HG02678 (cell line): ENCODE data around the gene LRIT2.
A peak's percentile ranks its signal among the peaks of the same experiment; 100 is the strongest.

ENCODE experiments used
- ATAC-seq: cut with Tn5 transposase; IDR thresholded peaks from one replicate; pipeline ENCODE4 v1.9.1; 2021; ENCODE audit warnings: mild to moderate bottlenecking, moderate library complexity; ENCODE audit not compliant: unreplicated experiment

The LRIT2 gene

DNA sequence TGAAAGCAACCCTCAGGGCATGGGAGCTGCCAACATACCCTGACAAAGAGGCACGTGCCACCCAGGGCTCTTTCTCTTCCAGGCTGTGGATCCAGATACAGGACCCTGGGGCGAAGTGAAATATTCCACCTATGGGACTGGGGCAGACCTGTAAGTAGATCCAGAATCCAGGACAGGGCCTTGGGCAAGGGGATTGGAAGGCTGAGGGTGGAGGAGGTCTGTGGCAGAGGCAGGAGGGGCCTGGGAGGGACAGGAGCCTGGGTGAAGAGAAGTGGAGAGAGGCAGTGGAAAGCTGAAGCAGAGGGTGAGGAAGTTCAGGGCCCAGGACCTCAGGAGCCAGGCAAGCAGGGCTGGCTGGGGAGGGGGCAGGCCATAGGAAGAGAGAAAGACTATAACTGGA, 13.8 kb downstream of the LRIT2 start:
- ATAC-seq = no peak

DNA sequence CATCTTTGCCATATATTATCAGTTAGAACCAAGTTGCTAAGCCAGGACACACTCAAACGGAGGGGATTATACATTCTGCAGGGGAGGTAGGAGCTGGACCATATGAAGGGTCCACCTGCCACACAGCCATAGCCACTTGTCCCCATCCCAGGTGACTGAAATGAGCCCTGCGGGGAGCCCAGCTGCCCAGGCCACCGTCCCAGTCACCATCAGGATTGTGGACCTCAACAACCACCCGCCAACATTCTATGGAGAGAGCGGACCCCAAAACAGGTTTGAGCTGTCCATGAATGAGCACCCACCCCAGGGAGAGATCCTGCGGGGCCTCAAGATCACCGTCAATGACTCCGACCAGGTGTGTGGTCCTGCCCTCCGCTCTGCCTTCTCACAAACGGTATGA, 17.3 kb downstream of the LRIT2 start:
- ATAC-seq = no peak

- no peak for ATAC-seq
These were observed 19.4 kb downstream of the LRIT2 start for GRCh38 chr10:84205853-84206525.

DNA sequence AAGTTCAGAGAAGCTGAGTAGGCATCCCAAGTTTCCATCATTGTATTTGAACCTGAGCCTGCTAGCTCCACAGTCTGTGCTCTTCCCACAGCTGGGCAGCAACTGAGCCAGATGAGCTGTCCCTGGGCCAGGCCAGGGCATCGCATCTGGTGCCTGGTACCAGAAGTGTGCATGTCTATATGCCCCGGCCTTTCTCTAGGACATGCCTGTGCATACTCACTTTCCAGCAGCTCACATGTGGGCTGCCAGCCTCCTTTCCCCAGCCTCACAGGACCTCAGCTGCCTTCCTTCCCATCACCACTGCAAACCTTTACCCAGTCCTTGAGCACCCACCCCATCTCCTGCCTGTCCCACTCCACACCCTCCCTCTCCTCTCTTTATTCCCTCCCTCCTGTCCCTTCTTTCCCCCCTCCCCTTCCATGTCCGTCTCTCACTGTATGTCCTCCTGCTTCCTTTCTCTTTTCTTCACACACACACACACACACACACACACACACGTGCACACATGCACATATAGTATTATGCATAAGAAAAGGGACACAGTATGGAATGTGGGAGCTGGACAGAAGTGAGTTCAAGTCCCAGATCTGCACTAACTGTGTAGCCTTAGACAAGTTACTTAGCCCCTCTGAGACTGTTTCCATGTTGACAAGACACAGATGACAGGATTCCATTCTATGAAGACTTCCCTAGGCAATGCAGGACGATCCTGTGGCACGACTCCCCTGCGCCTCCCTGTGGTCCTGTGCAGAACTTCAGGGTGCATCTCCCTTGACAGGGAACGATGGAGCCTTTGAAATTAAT, 20.1 kb downstream of the LRIT2 start:
- ATAC-seq = peak; percentile 87

GRCh38 chr10:84204610-84205009, 20.7 kb downstream of the LRIT2 start:
- ATAC-seq = no peak

GRCh38 chr10:84204122-84204521, 21.2 kb downstream of the LRIT2 start:
- peak; percentile 59 for ATAC-seq

DNA sequence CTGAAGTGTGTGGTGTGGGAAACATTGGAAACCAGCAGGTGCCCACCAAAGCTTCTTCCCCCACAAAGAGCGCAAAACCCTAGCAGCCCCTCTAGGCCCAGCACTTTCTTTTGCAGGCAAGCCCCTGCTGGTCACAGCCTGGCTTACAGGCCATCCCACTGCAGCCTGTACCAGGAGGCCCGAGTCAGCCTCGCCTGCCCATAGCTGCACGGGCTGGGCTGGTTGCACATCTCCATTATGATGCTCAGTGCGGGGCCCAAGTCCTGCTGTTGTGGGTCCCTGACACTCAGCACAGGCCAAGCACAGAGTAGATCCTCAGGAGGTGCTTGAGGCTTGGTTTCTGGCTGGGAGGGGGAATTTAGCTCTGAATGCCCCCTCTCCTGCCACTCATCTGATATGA, 23.0 kb downstream of the LRIT2 start:
- no peak for ATAC-seq

- ATAC-seq = no peak
These were observed 23.7 kb downstream of the LRIT2 start for GRCh38 chr10:84201682-84202081.

GRCh38 chr10:84201244-84201606, 24.1 kb downstream of the LRIT2 start:
- no peak for ATAC-seq

- ATAC-seq = no peak
These were observed 24.7 kb downstream of the LRIT2 start for GRCh38 chr10:84200537-84201243.

GRCh38 chr10:84198206-84198915, 27.0 kb downstream of the LRIT2 start:
- ATAC-seq = no peak

- ATAC-seq = no peak
These were observed 27.7 kb downstream of the LRIT2 start for GRCh38 chr10:84197643-84198042.

GRCh38 chr10:84196941-84197340, 28.4 kb downstream of the LRIT2 start:
- ATAC-seq = no peak

- ATAC-seq = no peak
These were observed 29.3 kb downstream of the LRIT2 start for GRCh38 chr10:84196083-84196482.

DNA sequence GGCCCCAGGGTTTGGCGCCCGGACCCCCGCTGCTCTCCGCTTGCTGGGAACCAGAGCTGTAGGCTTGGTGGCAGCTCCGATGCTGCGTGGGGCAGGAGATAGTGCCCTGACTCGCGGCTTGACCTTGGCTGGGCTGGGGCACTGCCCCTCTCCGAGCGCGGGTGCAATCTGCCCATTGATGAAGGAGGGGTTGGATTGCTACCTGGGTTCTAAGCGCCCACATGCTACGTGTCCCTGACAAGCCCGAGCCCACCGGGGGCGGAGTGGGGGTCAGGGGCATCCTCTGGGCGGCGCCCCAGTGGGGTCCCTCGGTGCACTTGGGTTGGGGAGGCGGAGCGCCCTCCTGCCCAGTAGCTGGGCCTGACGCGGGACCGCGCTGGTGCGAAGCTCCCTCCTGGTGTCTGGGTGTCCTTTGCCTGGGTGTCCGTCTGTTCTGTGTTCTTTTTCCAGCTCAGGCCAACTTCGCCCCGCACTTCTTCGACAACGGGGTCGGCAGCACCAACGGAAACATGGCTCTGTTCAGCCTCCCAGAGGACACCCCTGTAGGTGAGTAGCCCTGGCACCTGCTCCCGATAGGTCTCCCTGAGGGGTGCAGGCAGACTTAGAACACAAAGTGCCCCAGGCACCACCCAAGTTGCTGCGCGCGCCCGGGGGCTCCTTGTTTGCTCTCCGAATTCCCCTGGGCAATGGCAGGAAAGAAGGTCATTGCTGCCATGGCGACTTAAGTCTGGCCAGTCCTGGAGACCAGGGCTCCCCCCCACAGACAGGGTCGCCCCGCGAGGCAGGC, 30.1 kb downstream of the LRIT2 start:
- ATAC-seq = no peak

DNA sequence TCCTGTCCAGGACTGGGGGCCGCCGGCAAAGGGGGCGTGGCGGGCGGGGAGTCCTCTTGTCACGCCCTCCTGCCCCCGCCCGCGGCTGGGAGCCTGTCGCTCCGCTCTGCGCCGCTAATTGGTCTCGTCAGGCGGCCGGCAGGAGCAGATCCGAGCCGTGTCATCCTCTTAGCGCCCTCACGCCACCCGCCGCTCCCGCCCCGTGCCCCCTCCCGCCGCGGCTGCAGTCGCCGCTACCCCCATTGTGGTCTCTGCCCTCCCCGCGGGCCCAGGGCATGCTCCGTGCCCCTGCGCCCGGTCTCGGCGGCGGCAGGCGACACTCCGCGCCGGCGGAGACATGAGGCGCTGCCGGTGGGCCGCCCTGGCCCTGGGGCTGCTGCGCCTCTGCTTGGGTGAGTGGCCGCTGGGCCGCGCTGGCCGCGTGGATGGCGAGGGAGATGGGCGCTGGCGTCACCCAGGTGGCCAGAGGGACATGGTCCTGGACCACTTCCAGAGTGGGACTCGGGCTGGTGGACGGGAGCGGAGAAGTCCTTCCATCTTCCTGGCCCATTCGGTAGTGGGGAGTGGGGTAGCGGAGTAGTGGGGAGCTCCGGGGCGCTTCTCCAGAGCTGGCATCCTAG, 30.8 kb downstream of the LRIT2 start, which contains the start of gene CDHR1:
Gene CDHR1, plus strand, starts transcription at position 114 of the 620 bp plus-strand sequence. Its CDS starts 224 bp downstream, at position 338.
- peak; percentile 81 for ATAC-seq

DNA sequence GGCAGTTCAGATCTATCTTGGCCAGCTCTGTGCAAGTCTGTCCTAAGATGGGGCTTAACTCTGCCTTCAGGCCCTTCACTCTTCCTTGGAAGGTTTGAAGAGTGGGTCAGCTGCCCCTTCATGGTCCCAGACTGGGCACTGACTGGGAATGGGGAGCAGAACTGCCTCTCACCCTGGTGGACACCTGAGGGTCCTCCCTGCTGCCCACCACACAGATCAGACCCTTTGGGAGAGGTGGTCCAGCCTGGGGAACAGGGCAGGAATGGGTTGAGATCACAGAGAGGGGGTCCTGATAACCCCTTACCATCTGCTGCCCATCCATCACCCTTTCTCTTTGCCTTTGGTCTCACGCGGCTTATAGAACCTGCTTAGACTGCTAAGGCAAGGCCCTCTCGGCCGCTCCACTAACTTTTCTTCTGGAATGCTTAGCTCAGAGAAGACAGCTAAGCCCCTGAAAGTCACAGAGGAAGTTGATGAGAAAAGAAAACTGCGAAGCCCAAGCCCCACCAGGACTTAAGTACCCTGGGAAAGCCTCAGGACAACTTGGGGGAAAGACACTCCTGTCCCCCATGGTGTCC, 31.4 kb downstream of the LRIT2 start:
- no peak for ATAC-seq

- no peak for ATAC-seq
These were observed 32.0 kb downstream of the LRIT2 start for GRCh38 chr10:84193327-84193726.

GRCh38 chr10:84191106-84191505, 34.2 kb downstream of the LRIT2 start:
- no peak for ATAC-seq

DNA sequence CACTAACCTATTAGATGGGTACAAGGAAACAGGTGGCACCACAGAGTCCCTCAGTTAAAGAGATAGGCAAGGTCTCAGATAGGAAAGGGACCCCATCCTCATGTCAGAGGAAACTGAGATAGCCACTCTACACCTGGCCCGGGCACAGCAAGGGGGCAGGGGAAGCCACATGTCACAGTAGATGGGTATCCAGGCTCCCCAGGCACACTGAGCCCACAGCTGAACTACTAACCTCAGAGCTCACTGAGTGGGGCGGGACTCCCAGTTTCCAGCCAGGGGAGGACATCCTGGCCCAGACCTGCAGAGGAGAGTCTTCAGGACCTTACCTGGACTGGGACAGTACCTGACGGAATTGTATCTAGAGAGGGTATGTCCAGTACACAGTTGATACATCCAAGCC, 34.7 kb downstream of the LRIT2 start:
- ATAC-seq = no peak
